Right renal cortex interstitium (tissue), 3 donors: ENCODE results near the gene SART3. TPM values are rescaled to one million over a fixed set of nuclear protein-coding genes. Genes with fewer than 3 reads are reported as not detected.
"Not testable (repeated sequence)": the region's sequence is repeated elsewhere in the genome, so short reads cannot be mapped to it uniquely, and the experiment has no call there.

Source experiments
- DNase-seq, 3 donors: peaks; one replicate each; pipeline ENCODE4 v3.0.0-alpha.2; 2013; ENCODE audit warnings: low read depth in 3 of 3, low spot score in 2 of 3
- polyA plus RNA-seq, 3 donors: library from polyadenylated mRNA; unstranded; fragments of 120-200 nt; gene quantifications; one replicate each; pipeline ENCODE4 v1.2.1, GENCODE V29; 2013; ENCODE audit not compliant: insufficient read length in 3 of 3

Gene SART3
- polyA plus RNA-seq, 3 donors: 52.9 to 55.7 (median 54.9) TPM

- no peak for DNase-seq
Observed at GRCh38 chr12:108598553-108599250, 37.7 kb upstream of the SART3 start.

- DNase-seq: no peak
Observed at GRCh38 chr12:108597559-108598471, 36.8 kb upstream of the SART3 start, which contains the start of gene TMEM119. Gene TMEM119, minus strand, starts transcription at chr12:108598084. Its CDS starts 5,701 bp downstream, at chr12:108592383.

DNA sequence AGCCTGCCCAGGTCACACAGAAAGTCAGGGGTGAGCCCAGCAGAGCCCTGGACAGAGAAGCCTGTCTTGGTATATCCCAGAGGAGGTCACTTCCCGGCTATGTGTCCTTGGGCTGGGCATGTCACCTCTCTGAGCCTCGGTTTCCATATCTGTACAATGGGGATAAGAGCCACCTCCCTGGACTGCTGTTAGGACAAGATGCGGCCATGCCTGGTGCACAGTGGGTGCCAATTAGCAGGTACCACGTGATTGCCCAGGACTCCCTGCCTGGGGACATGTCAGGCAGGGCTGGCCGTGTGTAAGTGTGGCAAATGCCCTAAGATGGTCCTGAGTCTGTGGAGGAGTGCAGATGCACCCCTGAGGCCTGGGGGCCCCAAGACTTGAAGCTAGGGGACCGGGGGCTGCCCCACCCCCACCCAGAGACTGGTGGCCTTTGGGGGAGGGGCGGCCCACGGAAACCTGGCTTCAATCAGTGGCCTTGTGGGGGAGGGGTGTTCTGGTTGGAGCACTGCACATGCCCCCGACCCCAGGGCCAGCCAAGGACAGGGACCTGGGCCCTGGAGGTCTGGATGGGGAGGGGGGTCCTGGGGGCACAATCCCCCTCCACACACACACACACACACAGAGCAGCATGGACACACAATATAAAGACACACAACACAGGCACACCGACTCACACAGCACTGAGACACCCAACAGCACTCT is 36.0 kb upstream of the SART3 start:
- no peak for DNase-seq

DNA sequence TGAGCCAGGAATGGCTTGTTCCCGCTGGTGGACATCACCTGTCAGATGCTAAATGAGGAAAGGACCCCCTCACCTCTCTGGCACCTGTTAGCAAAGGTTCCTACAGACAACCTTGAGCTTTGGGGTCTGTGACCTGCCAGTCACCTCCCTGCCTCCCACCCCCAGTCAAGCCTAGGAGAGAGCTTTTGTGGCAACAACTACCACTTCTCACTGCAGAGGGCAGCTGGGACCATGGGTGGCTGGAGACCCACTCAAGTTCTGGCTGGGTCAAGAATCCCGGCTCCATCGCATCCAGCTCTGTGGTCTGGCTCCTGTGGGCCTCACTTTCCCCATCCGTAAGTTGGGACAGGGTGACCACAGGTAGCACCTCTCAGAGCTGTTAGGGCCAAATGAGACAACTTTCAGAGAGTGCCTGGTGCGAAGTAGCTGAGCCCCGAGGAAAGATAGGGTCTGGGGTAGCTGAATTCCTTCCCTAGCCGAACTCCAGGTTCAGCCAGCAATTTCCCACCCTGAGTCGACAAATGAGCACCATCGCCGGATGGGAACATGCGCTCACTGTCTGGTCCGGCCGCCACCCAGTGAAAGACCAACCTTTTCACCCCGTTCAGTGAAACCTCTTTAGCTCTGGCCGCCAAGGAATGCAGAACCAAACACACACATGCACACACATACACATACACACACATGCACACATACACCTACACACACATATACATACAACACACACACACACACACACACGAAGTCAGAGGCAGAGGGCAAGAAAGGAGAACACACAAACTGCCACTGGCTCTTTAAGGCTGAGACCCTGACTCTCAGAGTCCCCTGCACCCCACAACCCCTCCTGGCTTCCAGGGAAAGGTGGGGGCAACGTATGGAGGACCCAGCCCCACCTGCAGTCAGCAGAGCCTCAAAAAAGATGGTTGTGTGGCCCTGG is 35.0 kb upstream of the SART3 start:
- DNase-seq: no peak

- DNase-seq: no peak
Observed at GRCh38 chr12:108594960-108595710, 34.2 kb upstream of the SART3 start.

DNA sequence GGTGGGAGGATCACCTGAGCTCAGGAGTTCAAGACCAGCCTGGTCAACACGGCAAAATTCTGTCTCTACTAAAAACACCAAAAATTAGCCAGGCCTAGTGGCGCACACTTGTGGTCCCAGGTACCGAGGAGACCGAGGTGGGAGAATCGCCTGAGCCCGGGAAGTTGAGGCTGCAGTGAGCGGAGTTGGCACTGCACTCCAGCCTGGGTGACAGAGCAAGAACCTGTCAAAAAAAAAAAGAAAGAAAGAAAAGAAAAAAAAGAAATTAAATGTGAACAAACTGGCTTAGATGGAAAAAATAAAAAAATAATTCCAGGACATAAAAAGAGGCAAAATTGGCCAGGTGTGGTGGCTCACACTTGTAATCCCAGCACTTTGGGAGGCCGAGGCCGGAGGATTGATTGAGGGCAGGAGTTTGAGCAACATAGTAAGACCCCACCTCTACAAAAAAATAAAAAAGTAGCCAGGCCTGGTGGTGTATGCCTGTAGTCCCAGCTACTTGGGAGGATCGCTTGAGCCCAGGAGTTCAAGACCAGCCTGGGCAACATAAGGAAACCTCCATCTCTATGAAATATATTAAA is 33.4 kb upstream of the SART3 start:
- no peak for DNase-seq

- DNase-seq: no peak
Observed at GRCh38 chr12:108592033-108592909, 31.3 kb upstream of the SART3 start.

GRCh38 chr12:108591267-108591980 is 30.5 kb upstream of the SART3 start:
- DNase-seq: no peak

- DNase-seq: not testable (repeated sequence)
Observed at GRCh38 chr12:108590463-108590862, 29.5 kb upstream of the SART3 start.

DNA sequence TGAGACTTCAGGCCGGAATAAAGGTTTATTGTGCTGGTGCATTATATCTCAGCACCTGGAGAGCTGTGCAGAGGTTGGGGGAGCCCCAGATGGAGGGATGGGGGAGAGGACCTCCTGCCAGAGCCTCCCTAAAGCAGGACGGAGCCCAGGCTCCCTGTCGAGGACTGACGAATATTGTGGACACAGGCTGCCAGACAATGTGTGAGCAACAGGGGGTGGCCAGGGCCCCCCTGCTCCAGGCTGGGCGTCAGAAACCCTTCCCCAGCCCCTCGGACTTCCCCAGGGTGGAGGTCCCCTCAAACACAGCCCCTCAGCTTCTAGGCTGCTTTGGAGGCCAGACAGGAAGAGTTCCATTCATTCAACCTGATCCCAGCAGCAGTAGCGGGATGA is 28.9 kb upstream of the SART3 start:
- no peak for DNase-seq

DNA sequence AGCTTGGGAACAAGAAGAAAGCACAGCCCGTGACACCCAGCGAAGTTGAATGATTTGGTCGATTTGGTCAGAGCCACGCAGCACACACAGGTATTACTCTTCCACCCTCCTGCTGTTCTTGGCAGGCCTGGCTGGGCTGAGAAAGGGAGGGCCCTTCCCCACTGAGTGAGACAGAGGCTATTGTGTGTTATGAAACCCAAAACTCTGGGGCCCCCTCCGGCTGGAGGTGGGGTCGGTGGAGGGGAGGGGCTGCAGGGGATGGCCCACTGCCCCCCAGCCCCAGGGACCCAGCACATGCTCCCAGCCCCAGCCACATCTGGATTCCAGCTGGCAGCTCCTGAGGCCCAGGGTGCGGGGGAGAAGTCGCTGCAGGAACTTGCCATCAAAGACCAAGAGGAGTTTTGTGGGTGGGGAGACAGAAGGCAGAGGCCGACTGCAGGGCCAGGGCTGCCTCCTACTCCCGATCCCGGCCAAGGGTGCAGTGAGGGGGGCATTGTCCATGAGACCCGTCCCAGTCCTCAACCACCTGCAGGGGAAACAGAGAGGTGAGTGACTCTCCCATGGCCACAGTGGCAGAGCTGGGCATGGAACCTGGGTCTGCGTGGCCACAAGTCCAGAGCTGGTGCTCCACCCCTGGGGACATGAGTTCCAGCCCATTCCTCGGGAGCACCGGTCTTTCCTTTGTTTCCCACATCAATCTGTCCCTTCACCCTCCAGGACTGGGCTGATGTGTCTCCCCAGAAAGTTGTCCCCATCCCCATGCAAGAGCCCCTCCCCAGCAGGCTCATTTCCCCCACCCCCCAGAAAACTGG is 28.3 kb upstream of the SART3 start:
- no peak for DNase-seq

DNA sequence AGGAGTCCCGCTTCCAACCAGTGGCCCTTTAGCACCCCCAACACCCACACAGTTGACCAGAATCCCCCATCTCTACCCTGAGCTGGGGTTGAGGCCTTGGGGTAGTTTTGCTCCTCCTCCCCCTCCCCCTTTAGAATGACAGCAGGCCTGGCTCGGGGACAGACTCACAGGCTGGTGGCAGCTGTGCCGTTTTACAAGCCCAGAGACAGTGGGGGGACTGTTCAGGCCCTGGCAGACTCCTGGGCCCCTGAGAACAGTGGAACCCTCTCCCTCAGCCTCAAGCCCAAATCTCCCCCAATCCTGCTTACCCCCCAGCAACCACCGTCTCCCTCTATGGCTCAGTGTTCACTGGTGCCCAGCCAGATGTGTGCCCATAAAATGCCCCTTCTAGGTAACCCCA is 26.9 kb upstream of the SART3 start:
- no peak for DNase-seq

DNA sequence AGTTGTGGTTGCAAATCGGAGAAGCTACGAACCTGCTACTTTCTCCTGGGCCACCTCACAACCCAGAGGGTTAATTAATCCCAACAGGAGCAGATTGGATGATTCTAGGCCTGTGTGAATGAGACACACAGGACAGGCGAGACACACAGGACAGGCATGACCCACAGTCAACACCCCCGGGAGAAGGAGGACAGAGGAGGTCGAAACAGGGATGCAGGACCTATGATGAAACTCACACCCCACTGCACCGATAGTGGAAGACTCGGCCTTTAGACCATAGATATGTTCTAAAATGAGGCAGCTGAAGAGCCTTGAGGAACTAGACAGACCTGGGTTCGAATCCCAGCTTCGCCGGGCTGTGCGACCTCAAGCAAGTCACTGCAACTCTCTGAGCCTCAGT is 25.3 kb upstream of the SART3 start:
- no peak for DNase-seq

GRCh38 chr12:108585864-108586263 is 24.9 kb upstream of the SART3 start:
- DNase-seq: no peak

GRCh38 chr12:108584456-108585065 is 23.6 kb upstream of the SART3 start:
- DNase-seq: no peak

DNA sequence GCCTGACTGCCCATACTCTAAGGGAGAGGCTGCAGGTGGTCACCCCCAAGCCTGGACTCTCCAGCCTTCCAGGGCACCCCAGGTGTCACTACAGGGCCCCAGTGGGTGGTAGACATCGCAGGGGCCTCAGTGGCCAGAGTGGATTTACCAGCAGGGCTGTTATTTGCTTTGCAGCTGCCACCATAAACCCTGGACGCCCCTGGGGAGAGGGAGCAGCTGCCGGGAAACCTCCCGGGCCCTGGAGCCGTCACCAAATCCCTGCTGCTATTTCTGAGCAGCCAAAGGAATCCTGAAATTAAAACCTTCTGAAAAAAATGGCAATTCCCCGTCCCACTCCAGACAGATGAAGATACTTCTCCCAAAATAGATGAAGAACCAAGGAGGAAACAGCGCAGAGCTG is 23.0 kb upstream of the SART3 start:
- DNase-seq: no peak
